ENCODE results near the gene PUS1. TPM values are rescaled to one million over a fixed set of nuclear protein-coding genes. Genes with fewer than 3 reads are reported as not detected.

The PUS1 gene
- total and polyA plus RNA-seq, 2 of the 8 experiments (the other 6 are each of a cell fraction or from before 2014, with no cell fraction given): 48.1 to 81.2 TPM

DNA sequence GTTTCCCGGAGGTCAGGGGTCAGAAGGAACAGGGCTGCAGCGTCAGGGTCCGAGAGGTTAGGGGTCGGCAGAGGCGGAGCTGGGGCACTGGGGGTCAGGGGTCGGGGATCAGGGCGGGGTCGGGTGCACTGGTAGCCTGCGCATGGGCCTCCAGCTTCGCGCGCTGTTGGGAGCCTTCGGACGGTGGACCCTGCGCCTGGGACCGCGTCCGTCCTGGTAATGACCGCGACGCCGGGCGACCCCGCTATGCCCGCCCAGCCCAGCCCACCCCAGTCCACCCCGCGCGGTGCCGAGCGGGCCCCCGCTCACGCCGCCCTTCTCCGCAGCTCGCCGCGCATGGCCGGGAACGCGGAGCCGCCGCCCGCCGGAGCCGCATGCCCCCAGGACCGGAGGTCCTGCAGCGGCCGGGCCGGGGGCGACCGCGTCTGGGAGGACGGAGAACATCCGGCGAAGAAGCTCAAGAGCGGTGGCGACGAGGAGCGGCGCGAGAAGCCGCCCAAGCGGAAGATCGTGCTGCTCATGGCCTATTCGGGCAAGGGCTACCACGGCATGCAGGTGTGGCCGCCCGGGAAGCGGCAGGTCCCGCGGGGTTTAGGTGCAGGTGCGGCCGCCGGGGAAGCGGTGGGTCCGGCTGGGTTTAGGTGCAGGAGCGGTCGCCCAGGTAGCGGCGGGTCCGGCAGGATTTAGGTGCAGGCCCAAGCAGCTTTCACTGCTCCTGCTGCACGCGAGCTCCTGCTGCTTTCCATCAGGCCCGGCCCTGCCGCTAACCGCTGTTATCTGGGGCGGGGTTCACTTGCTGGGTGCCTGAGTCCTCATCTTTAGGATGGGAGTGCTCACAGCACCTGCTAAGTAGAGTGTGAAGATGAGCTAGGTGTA, 743 bp downstream of the PUS1 start:
- DNase-seq (ENCODE audit: low read depth in 1 of 2, low spot score in 2 of 2): no peak
- Histone ChIP-seq H3K27me3 (replicated peaks in 1 of 4; ENCODE audit: control insufficient read depth in 3 of 4, extremely low read depth in 1 of 4, insufficient read depth in 3 of 4, low read length in 3 of 4) (no peaks in the 10 kb centered on the region), H3K56ac (replicated peaks; ENCODE audit: insufficient read length, low read depth, low read length) (peak overlapping the region; percentile 5), H3K23me2 (ENCODE audit: low read depth, low read length) (peaks cover 6% of the 10 kb centered on the region; the same call in 1 of the 2 replicates), H4K91ac (replicated peaks; ENCODE audit: insufficient read length, low read length) (peak overlapping the region; percentile 47), H2AK5ac (ENCODE audit: low read depth, low read length) (no peak overlapping the region), H2BK15ac (ENCODE audit: low read length) (no peak overlapping the region), H2AFZ (ENCODE audit: low read length) (no peak overlapping the region), H3K9ac (replicated peaks in 1 of 4; ENCODE audit: extremely low read depth in 1 of 4, low read depth in 3 of 4, low read length in 3 of 4) (peak overlapping the region; percentile 59 to 79 (median 74)), H3K9me3 (ENCODE audit: insufficient read depth in 2 of 2, low read depth in 1 of 2, low read length in 1 of 2) (no peaks in the 10 kb centered on the region; a peak in 1 of 4 replicates), H3K23ac (ENCODE audit: insufficient read length) (no peak overlapping the region), H2BK120ac (replicated peaks; ENCODE audit: low read depth, low read length) (no peak overlapping the region), H3K79me1 (ENCODE audit: low read depth, low read length) (peaks cover 8% of the 10 kb centered on the region), H4K8ac (ENCODE audit: extremely low read depth, insufficient read depth, low read length) (peak overlapping the region; percentile 98), H2BK12ac (ENCODE audit: low read depth, low read length) (no peak overlapping the region), H3K4ac (replicated peaks; ENCODE audit: insufficient read length, low read depth, low read length) (no peak overlapping the region), H4K20me1 (replicated peaks in 1 of 2; ENCODE audit: control insufficient read depth in 1 of 2, insufficient read depth in 2 of 2, low read length in 2 of 2) (peaks cover 3 to 12% of the 10 kb centered on the region in 2 experiments), H3K79me2 (ENCODE audit: control insufficient read depth in 1 of 2, insufficient read depth in 2 of 2, low read length in 2 of 2) (peaks cover 0 to 16% of the 10 kb centered on the region in 2 experiments; a peak in 3 of 4 replicates), H3K4me3 (ENCODE audit: extremely low read depth in 1 of 4, insufficient read depth in 2 of 4, low read depth in 3 of 4, low read length in 4 of 4) (peak overlapping the region; percentile 50 to 85 (median 74)), H3K27ac (ENCODE audit: low read depth, low read length) (peak overlapping the region; percentile 16; the same call in 1 of the 2 replicates), H4K5ac (ENCODE audit: insufficient read length, low read depth, low read length) (no peak overlapping the region), H3K36me3 (ENCODE audit: control insufficient read depth in 2 of 4, insufficient read depth in 4 of 4, low read length in 3 of 4) (peaks cover 21 to 41% (median 29%) of the 10 kb centered on the region in 4 experiments), H2BK20ac (ENCODE audit: low read length) (no peak overlapping the region), H2BK5ac (ENCODE audit: low read depth, low read length) (peak overlapping the region; percentile 71; the same call in 1 of the 2 replicates), H3K14ac (ENCODE audit: insufficient read length) (no peak overlapping the region), H3K4me1 (replicated peaks in 1 of 4; ENCODE audit: control insufficient read depth in 3 of 4, insufficient read depth in 4 of 4, low read length in 3 of 4) (peaks cover 0 to 7% (median 2%) of the 10 kb centered on the region in 4 experiments; a peak in 2 of 7 replicates), H3K18ac (ENCODE audit: extremely low read depth, low read length) (peak overlapping the region; percentile 83), H3K4me2 (ENCODE audit: insufficient read depth in 1 of 2, low read depth in 2 of 2, low read length in 2 of 2) (peak overlapping the region; percentile 91 to 99)
- WGBS, 2 experiments (ENCODE audit: extremely low coverage in 1 of 2, insufficient coverage in 1 of 2, insufficient read length in 1 of 2, insufficient replicate concordance in 2 of 2, low coverage in 1 of 2, low lambda C conversion rate in 2 of 2, missing lambda C conversion rate in 1 of 2): 2% methylated on average over 35 of the region's 87 CpGs; no CpG with 5 or more reads in 1 of the 2 experiments
- POLR2A ChIA-PET (ENCODE audit: partially characterized antibody): interaction anchor here (0.6 to 5.2 kb wide), 29 partner anchors 9 to 780 kb away, joined by 3 to 33 read pairs (median 5); partner anchors contain the start of gene EP400
- CTCF ChIA-PET (ENCODE audit: partially characterized antibody): interaction anchor here (0.7 to 1.2 kb wide), 5 partner anchors 10 to 72 kb away, joined by 3 read pairs; no protein-coding TSS in a partner anchor
- no peak for FAIRE-seq
- no peak for TF ChIP-seq CHD2 (IDR thresholded peaks at IDR 0.05; ENCODE audit: low read length)
- TF ChIP-seq, protein P1, sequence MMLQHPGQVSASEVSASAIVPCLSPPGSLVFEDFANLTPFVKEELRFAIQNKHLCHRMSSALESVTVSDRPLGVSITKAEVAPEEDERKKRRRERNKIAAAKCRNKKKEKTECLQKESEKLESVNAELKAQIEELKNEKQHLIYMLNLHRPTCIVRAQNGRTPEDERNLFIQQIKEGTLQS (IDR thresholded peaks at IDR 0.05; ENCODE audit: insufficient read depth, low read depth, low read length): no peak
- TF ChIP-seq, protein P2, sequence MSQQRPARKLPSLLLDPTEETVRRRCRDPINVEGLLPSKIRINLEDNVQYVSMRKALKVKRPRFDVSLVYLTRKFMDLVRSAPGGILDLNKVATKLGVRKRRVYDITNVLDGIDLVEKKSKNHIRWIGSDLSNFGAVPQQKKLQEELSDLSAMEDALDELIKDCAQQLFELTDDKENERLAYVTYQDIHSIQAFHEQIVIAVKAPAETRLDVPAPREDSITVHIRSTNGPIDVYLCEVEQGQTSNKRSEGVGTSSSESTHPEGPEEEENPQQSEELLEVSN (IDR thresholded peaks at IDR 0.05): no peak
- no peak for TF ChIP-seq RNF2 (IDR thresholded peaks at IDR 0.05; ENCODE audit: borderline replicate concordance, low read depth, low read length, missing control alignments, poor library complexity, severe bottlenecking)
- TF ChIP-seq POLR2A (IDR thresholded peaks at IDR 0.05; ENCODE audit: control extremely low read depth in 1 of 2, low read depth in 2 of 2, low read length in 2 of 2): peak in 1 of 2 experiments; percentile 13; a peak in 1 of 3 replicates
- TF ChIP-seq KDM4A (IDR thresholded peaks at IDR 0.05; ENCODE audit: low read depth, low read length, severe bottlenecking): peak; percentile 27
- no peak for TF ChIP-seq TAF1 (IDR thresholded peaks at IDR 0.05; ENCODE audit: low read depth, low read length)
- TF ChIP-seq RBBP5 (IDR thresholded peaks at IDR 0.05; ENCODE audit: borderline replicate concordance, low read depth, low read length): peak; percentile 32; the same call in 1 of the 2 replicates
- TF ChIP-seq TAF7 (optimal IDR thresholded peaks at IDR 0.05; ENCODE audit: borderline replicate concordance, low read depth, low read length): peak; percentile 22
